Measurements from ENCODE around the gene UBAP1.
"Not testable (repeated sequence)": the region's sequence is repeated elsewhere in the genome, so short reads cannot be mapped to it uniquely, and the experiment has no call there.

UBAP1 gene

GRCh38 chr9:34254966-34255825 is 76.4 kb downstream of the UBAP1 start:
- DNase-seq = no peak
- intact Hi-C loops (cut with DNase I) = loop anchor here (5.0 kb wide), 1 partner anchor 128 kb away; the partner anchor contains the start of gene DCAF12

- peak in 1 of 10 donors; percentile 83 for DNase-seq
- intact Hi-C loops (cut with DNase I) = no loop called here
These were observed 77.3 kb downstream of the UBAP1 start for GRCh38 chr9:34256104-34256503.

- intact Hi-C loops (cut with DNase I) = no loop called here
- DNase-seq = no peak
These were observed 78.2 kb downstream of the UBAP1 start for GRCh38 chr9:34256987-34257585.

GRCh38 chr9:34259315-34259714 is 80.5 kb downstream of the UBAP1 start:
- DNase-seq = no peak
- intact Hi-C loops (cut with DNase I) = no loop called here

- no peak for DNase-seq
These were observed 84.1 kb downstream of the UBAP1 start for GRCh38 chr9:34262971-34263370.

GRCh38 chr9:34267660-34268059 is 88.8 kb downstream of the UBAP1 start:
- DNase-seq = no peak
- intact Hi-C loops (cut with DNase I) = no loop called here

More at GRCh38 chr9:34262971-34263370, 84.1 kb downstream of the UBAP1 start:
- intact Hi-C loops (cut with DNase I) = no loop called here

GRCh38 chr9:34271265-34272006 is 92.6 kb downstream of the UBAP1 start:
- DNase-seq = no peak
- intact Hi-C loops (cut with DNase I) = no loop called here

GRCh38 chr9:34272101-34272541 is 93.3 kb downstream of the UBAP1 start:
- intact Hi-C loops (cut with DNase I) = no loop called here
- DNase-seq = no peak

- DNase-seq; intact Hi-C loops (cut with DNase I): not testable (repeated sequence)
These were observed 94.7 kb downstream of the UBAP1 start for GRCh38 chr9:34273588-34273987.

- intact Hi-C loops (cut with DNase I) = no loop called here
- no peak for DNase-seq
These were observed 97.0 kb downstream of the UBAP1 start for GRCh38 chr9:34275811-34276210.

GRCh38 chr9:34276772-34277171 is 97.9 kb downstream of the UBAP1 start:
- no peak for DNase-seq

GRCh38 chr9:34279411-34279810 is 100.6 kb downstream of the UBAP1 start:
- intact Hi-C loops (cut with DNase I) = no loop called here

More at GRCh38 chr9:34276772-34277171, 97.9 kb downstream of the UBAP1 start:
- intact Hi-C loops (cut with DNase I) = no loop called here

GRCh38 chr9:34282096-34282495 is 103.3 kb downstream of the UBAP1 start:
- no peak for DNase-seq
- intact Hi-C loops (cut with DNase I) = no loop called here

More at GRCh38 chr9:34279411-34279810, 100.6 kb downstream of the UBAP1 start:
- DNase-seq = no peak

- intact Hi-C loops (cut with DNase I) = no loop called here
- no peak for DNase-seq
These were observed 110.3 kb downstream of the UBAP1 start for GRCh38 chr9:34289159-34289558.

GRCh38 chr9:34291023-34291422 is 112.2 kb downstream of the UBAP1 start:
- intact Hi-C loops (cut with DNase I) = no loop called here
- DNase-seq = no peak

- DNase-seq = no peak
- intact Hi-C loops (cut with DNase I) = no loop called here
These were observed 112.6 kb downstream of the UBAP1 start for GRCh38 chr9:34291423-34291822.

GRCh38 chr9:34292552-34292951 is 113.7 kb downstream of the UBAP1 start:
- intact Hi-C loops (cut with DNase I) = no loop called here
- DNase-seq = no peak

GRCh38 chr9:34301064-34301463 is 122.2 kb downstream of the UBAP1 start:
- intact Hi-C loops (cut with DNase I); DNase-seq: not testable (repeated sequence)
